Hair follicular keratinocyte (primary cell): ENCODE results near the gene NFATC4. TPM values are rescaled to one million over a fixed set of nuclear protein-coding genes. Genes with fewer than 3 reads are reported as not detected.

ENCODE experiments used
- total RNA-seq: library from RNA; depleted of rRNA; stranded (reverse); fragments of >200 nt; gene quantifications from 2 replicates; pipeline ENCODE4 v1.2.3, GENCODE V29; 2015

Gene NFATC4
- total RNA-seq, result 2.9 and 7.1 TPM in 2 replicates

GRCh38 chr14:24367514-24368211, at the start of gene NFATC4:
TSS of gene NFATC4 (plus strand) at chr14:24368184. CDS start at chr14:24368341, 157 bp downstream.

GRCh38 chr14:24334431-24335291, 33.3 kb upstream of the NFATC4 start, which contains the start of gene ADCY4:
TSS of gene ADCY4 (minus strand) at chr14:24335071. CDS start at chr14:24334652, 419 bp downstream.

GRCh38 chr14:24339284-24340151, 28.5 kb upstream of the NFATC4 start, which contains the start of gene RIPK3:
TSS of gene RIPK3 (minus strand) at chr14:24339991. CDS start at chr14:24339826, 165 bp downstream.

GRCh38 chr14:24398653-24399446, 30.9 kb downstream of the NFATC4 start, which contains the start of gene NYNRIN:
TSS of gene NYNRIN (plus strand) at chr14:24399003. CDS start at chr14:24399247, 244 bp downstream.

Other genes with a start within 250 kb of the NFATC4 start
- gene FITM1, start 237.5 kb upstream of the NFATC4 start, total RNA-seq, result not detected in 2 replicates
- 167 and 202 TPM in 2 replicates for gene PSME1, start 232.0 kb upstream of the NFATC4 start, total RNA-seq
- gene EMC9, start 226.6 kb upstream of the NFATC4 start, total RNA-seq, result 22.3 and 37.2 TPM in 2 replicates
- gene PSME2, start 221.6 kb upstream of the NFATC4 start, total RNA-seq, result 109 and 116 TPM in 2 replicates
- gene RNF31, start 220.7 kb upstream of the NFATC4 start, total RNA-seq, result 24.4 and 30.7 TPM in 2 replicates
- gene IRF9, start 206.9 kb upstream of the NFATC4 start, total RNA-seq, result 22.3 and 67.3 TPM in 2 replicates
- 6.1 and 6.7 TPM in 2 replicates for gene REC8, start 196.1 kb upstream of the NFATC4 start, total RNA-seq
- gene IPO4, start 179.4 kb upstream of the NFATC4 start, total RNA-seq, result 42.4 and 82.5 TPM in 2 replicates
- 45.7 and 48.7 TPM in 2 replicates for gene TM9SF1, start 172.7 kb upstream of the NFATC4 start, total RNA-seq
- 0.87 TPM in 1 of 2 replicates, not detected in the other for gene TSSK4, start 162.5 kb upstream of the NFATC4 start, total RNA-seq
- 50.4 and 54.0 TPM in 2 replicates for gene CHMP4A, start 154.7 kb upstream of the NFATC4 start, total RNA-seq
- gene MDP1, start 152.1 kb upstream of the NFATC4 start, total RNA-seq, result 11.4 and 18.3 TPM in 2 replicates
- gene NEDD8, start 135.8 kb upstream of the NFATC4 start, total RNA-seq, result 249 and 288 TPM in 2 replicates
- 72.9 and 86.9 TPM in 2 replicates for gene GMPR2, start 135.3 kb upstream of the NFATC4 start, total RNA-seq
- 63.4 and 72.7 TPM in 2 replicates for gene TINF2, start 125.6 kb upstream of the NFATC4 start, total RNA-seq
- gene TGM1, start 105.0 kb upstream of the NFATC4 start, total RNA-seq, result 10.5 and 19.3 TPM in 2 replicates
- gene RABGGTA, start 96.6 kb upstream of the NFATC4 start, total RNA-seq, result 51.2 and 83.1 TPM in 2 replicates
- 39.3 and 76.7 TPM in 2 replicates for gene DHRS1, start 68.4 kb upstream of the NFATC4 start, total RNA-seq
- 13.9 and 18.4 TPM in 2 replicates for gene NOP9, start 68.3 kb upstream of the NFATC4 start, total RNA-seq
- 3.2 and 4.1 TPM in 2 replicates for gene CIDEB, start 60.2 kb upstream of the NFATC4 start, total RNA-seq
- 37.0 and 42.9 TPM in 2 replicates for gene LTB4R2, start 58.0 kb upstream of the NFATC4 start, total RNA-seq
- gene LTB4R, start 56.7 kb upstream of the NFATC4 start, total RNA-seq, result 14.0 and 20.1 TPM in 2 replicates
- gene ADCY4, start 33.1 kb upstream of the NFATC4 start, total RNA-seq, result 0.23 and 0.34 TPM in 2 replicates
- gene RIPK3, start 28.2 kb upstream of the NFATC4 start, total RNA-seq, result 5.4 and 8.0 TPM in 2 replicates
- gene NYNRIN, start 30.8 kb downstream of the NFATC4 start, total RNA-seq, result 2.7 and 3.8 TPM in 2 replicates
- 0.11 and 0.31 TPM in 2 replicates for gene CBLN3, start 61.5 kb downstream of the NFATC4 start, total RNA-seq
- gene KHNYN, start 61.8 kb downstream of the NFATC4 start, total RNA-seq, result 48.7 and 55.9 TPM in 2 replicates
- gene SDR39U1, start 74.6 kb downstream of the NFATC4 start, total RNA-seq, result 11.9 and 17.7 TPM in 2 replicates
- gene CMA1, start 140.1 kb downstream of the NFATC4 start, total RNA-seq, result not detected in 2 replicates
- not detected in 2 replicates for gene CTSG, start 208.1 kb downstream of the NFATC4 start, total RNA-seq
- gene GZMH, start 241.5 kb downstream of the NFATC4 start, total RNA-seq, result not detected in 2 replicates